Suppressor macrophage (primary cell): ENCODE measurements around the gene LRRC15.

Experiments
- DNase-seq, 4 experiments: peaks; one replicate each; pipeline ENCODE4 v3.0.0-alpha.2; 2020 to 2022

The LRRC15 gene

DNA sequence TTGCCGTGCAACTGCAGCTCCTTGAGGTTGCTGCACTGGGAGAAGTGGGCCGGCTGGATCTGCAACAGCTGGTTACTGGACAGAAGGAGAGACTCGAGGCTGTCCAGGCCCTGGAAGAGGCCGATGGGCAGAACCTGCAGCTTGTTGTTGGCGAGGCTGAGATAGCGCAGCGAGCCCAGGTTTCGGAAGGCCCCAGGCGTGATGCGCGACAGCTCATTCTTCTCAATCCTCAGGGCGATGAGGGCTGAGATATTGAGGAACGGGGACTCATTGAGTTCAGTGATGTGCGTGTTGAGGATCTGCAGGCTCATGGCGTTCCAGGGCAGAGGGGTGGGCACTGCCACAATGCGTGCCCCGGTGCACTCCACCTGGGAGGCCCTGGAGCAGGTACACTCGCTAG lies 9.0 kb downstream of the LRRC15 start:
- no peak for DNase-seq

GRCh38 chr3:194357681-194358080 lies 11.9 kb downstream of the LRRC15 start:
- no peak for DNase-seq

GRCh38 chr3:194355379-194355778 lies 14.2 kb downstream of the LRRC15 start:
- DNase-seq: no peak

GRCh38 chr3:194354315-194354714 lies 15.2 kb downstream of the LRRC15 start:
- no peak for DNase-seq

- DNase-seq: no peak
Observed at GRCh38 chr3:194352667-194353246, 16.8 kb downstream of the LRRC15 start.

GRCh38 chr3:194351952-194352536 lies 17.5 kb downstream of the LRRC15 start:
- no peak for DNase-seq

GRCh38 chr3:194351080-194351672 lies 18.4 kb downstream of the LRRC15 start, which contains the start of gene CPN2:
Gene CPN2, minus strand, starts transcription at chr3:194351328. Its CDS starts 8,626 bp downstream, at chr3:194342702.
- no peak for DNase-seq

DNA sequence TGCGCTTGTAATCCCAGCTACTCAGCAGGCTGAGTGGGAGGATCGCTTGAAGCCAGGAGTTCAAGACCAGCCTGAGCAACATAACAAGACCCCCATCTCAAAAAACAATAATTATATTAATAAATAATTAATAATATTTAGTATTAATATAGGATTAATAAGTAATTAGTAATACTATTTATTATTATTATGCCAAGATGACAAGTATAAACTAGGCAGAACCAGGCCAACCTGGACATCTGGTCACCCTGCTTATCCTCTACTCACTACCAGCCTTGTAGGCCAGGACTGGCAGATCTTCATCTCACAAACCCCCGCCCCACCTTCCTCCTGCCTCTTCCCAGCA lies 18.8 kb downstream of the LRRC15 start:
- no peak for DNase-seq

DNA sequence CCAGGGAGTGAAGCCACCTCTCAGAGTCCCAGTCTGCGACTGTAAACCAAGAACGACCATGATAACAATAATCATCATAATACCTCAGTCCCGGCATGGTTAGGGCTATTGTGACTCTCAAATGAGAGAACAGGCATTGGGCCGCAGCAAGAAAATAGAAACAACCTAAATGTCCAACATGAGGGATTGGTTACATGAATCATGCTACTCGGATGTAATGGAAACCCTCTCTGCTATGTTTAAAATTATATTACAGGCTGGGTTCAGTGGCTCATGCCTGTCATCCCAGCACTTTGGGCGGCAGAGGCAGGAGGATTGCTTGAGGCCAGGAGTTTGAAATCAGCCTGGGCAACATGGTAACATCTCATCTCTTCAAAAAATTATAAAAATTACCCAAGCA lies 21.2 kb downstream of the LRRC15 start:
- DNase-seq: no peak

DNA sequence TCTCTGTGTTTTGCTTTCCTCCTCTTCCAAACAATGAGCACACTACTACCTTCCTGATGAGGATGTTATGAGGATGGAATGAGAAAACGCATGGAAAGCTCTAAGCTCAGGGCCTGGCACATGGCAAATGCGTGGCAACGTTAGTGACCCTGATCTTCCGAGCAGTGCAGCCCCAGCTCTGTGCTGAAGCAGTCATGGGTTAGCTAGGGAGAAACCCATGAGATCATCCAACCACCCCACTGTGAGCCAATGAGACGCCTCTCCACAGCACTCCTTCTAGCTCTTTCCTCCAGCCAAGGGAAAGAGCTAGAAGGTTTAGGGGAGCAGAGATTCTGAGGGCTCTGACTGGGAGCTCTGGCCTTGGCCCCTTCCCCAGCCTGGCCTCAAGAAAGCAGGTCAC lies 22.9 kb downstream of the LRRC15 start:
- DNase-seq: peak in 2 of 4 experiments; percentile 30 to 33

DNA sequence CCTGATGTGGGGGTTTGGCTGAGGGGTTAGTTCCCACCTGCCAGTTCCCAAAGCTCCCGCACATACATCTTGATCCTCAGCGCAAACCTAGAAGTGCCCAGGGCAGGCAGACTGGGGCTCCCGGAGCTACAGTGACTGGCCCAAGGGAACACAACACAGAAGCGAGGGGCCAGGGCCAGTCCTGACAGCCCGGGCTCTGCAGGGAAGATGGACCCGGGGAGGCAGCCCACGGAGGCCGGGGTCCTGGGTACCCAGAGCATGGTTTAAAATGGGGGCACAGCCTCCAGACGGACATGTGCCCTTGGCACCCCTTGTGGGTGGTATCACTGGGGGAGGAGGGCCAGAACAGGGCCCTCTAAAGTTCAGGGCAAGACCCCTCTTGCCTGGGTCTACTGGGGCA lies 23.5 kb downstream of the LRRC15 start:
- DNase-seq: no peak

GRCh38 chr3:194344012-194344411 lies 25.5 kb downstream of the LRRC15 start:
- peak; percentile 72 to 87 (median 78) for DNase-seq

DNA sequence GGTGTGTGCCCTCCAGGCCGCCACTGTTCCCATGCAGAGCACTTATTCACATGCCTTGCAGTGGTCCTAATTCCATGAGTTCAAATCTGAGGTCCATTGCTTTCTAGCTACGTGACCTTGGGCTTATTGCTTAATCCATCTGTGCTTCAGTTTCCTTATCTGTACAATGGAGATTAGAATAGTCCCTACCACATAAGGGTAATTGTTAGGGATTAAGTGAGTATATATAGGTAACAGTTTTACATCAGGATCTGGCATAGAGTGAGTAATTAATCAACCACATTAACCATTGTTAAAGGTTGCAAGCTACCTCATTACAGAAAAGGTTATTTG lies 26.0 kb downstream of the LRRC15 start:
- DNase-seq: no peak

GRCh38 chr3:194342861-194343560 lies 26.5 kb downstream of the LRRC15 start:
- no peak for DNase-seq

- no peak for DNase-seq
Observed at GRCh38 chr3:194340757-194341400, 28.7 kb downstream of the LRRC15 start.

DNA sequence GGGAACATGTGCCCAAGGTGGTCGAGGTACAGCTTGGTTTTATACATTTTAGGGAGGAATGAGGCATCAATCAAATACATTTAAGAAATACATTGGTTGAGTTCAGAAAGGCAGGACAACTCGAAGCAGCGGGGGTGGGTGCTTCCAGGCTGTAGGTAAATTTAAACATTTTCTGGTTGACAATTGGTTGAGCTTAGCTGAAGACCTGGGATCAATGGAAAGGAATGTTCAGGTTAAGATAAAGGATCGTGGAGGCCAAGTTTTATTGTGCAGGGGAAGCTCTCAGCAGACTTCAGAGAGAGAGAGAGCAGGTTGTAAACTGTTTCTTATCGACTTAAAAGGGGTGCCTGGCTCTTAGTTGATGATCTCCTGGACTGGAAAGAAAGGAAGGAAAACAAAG lies 29.7 kb downstream of the LRRC15 start:
- DNase-seq: no peak

DNA sequence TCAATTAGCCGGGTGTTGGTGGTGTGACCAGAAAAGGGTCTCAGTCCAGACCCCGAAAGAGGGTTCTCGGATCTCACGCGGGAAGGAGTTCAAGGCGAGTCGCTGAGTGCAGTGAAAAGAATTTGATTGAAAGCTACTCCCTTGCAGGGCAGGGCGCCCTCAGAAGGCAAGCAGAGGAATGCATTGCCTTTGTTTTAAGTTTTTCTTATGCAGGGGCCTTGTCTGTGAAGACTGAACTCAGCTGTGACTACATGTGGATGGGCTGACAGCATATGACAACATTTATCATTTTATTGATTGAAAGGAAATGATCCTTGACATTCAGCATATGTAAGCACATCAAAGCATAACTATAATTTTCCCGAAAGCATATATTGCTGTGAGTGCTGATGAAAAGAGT lies 30.2 kb downstream of the LRRC15 start:
- no peak for DNase-seq

DNA sequence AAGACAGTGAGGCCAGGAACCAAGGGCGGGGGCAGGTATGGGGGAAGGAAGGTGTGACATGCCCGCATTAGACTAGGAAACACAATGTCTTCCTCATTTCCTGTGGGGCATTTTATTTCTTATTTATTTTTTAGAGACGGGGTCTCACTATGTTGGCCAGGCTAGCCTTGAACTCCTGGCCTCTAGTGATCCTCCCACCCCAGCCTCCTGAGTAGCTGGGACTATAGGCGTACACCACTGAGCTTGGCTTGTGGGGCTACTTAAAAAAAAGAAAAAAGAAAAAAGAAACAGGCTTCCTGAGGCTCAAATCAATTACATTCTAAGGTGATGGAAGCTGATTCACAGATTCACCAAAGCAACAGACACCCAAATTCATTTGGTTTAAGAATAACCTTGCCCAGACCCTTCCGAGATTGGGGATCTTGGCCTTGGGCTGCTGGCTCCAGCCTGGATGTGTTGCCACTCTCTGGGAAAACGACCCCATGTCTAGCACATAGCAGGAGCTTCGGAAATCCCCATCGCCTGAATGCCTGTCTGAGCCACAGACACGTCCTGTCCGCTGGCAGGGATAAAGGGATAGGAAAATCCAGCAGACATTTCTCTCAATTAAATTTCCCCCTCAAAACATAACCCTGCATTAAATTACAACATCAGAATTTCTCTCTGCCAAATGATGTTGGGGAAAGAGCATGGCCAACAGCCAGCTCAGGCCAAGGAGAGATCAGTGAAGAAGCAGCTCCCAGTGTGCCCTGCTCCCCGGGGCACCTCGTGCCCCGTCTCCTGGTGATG lies 31.4 kb downstream of the LRRC15 start:
- DNase-seq: no peak

DNA sequence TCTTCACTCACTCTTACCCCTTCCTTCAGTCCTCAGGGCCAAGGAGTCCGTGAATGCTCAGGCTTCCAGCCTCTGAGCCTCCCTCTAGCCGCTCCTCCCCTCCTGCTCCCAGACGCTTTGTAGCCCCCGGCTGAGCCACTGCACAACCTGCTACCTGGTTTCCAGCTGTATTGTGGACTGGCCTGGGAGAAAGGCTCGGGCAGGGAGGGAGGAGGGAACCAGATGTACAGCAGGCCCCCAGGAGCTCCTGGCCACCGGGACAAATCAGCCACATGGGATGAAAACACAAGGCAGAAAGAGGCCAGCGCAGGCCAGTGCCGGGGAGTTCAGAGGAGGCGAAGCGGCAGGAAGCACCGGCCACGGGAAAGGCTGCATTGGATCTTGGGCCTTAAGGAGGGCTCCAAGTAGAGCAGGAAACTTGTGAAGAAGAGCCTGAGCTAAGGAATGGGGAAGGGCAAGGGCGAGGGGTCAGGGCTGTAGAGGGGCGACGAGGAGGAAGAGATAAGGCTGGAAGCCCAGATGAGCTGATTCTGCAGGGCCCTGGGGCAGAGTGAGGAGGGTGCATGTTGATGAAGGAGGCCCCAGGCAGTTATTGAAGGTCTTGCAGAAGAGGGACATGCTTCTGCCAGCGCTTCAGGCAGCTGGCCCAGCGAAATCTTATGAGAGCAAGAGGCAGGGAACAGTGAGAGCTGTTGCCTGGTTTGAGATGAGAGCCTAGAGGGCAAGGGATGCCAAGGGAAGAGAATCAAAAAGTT lies 32.8 kb downstream of the LRRC15 start:
- DNase-seq: no peak

- no peak for DNase-seq
Observed at GRCh38 chr3:194333981-194334320, 35.6 kb downstream of the LRRC15 start.

DNA sequence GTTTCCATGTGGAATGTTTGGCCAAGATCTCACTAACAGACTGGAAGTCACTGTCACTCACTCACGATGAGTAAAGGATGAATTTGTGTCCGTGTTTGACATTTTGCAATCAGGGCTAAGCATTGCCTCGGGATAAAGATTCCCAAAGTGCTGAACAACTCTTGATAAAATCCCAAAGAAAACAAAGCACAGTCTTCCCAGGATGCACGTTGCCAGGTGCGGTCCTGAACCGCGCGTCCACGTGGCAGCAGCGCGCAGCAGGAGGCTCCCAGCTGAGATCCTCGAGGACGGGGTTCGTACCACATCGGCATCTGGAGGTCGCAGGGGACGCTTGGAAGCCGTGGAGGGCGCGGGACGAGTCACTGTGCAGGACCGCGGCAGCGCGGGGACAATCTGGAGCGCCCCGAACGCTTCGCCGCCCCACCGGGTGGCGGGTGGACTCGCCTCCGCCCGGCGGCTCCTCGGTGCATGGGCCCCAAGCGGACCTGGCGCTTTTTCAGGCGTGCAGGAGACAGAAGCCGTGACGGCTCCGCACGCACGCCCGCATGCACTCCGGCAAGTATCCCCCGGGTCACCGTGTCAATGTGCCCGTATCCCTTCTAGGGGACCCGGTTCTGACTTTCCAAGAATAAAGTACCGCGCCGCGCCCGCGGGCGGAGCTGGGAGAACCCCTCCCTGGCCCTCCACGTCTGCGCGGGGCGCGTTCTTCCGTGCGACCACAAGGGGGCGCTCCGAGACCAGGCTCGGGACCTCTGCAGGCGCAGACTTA lies 36.1 kb downstream of the LRRC15 start:
- DNase-seq: peak; percentile 86 to 92 (median 91)
